Measurements from ENCODE around the gene DPP9.
A peak's percentile ranks its signal among the peaks of the same experiment; 100 is the strongest.

Gene DPP9

DNA sequence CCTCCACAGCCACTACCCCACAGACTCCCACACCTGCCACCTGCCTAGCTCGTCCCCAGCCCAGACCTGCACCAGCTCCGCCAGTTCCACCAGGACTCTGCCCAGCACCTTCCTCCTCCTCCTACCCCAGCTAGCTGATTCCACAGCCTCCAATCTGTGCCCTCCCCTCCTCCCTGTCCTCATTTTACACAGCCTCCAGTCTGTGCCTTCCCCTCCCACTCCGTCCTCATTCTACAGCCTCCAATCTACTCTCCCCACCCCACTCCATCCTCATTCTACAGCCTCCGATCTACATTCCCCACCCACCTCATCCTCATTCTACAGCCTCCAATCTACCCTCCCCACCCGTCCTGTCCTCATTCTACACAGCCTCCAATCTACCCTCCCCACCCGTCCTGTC is 60.8 kb downstream of the DPP9 start:
- TF ChIP-seq, protein P1, sequence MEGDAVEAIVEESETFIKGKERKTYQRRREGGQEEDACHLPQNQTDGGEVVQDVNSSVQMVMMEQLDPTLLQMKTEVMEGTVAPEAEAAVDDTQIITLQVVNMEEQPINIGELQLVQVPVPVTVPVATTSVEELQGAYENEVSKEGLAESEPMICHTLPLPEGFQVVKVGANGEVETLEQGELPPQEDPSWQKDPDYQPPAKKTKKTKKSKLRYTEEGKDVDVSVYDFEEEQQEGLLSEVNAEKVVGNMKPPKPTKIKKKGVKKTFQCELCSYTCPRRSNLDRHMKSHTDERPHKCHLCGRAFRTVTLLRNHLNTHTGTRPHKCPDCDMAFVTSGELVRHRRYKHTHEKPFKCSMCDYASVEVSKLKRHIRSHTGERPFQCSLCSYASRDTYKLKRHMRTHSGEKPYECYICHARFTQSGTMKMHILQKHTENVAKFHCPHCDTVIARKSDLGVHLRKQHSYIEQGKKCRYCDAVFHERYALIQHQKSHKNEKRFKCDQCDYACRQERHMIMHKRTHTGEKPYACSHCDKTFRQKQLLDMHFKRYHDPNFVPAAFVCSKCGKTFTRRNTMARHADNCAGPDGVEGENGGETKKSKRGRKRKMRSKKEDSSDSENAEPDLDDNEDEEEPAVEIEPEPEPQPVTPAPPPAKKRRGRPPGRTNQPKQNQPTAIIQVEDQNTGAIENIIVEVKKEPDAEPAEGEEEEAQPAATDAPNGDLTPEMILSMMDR (IDR thresholded peaks at IDR 0.05; ENCODE audit: borderline replicate concordance, control extremely low read depth, extremely low read depth, insufficient read depth, missing control alignments): no peak
- no peak for DNase-seq (ENCODE audit: low spot score)
- in situ Hi-C loops (cut with MboI; ENCODE audit: low sequenced_read_pairs, unreplicated experiment): no loop called here

DNA sequence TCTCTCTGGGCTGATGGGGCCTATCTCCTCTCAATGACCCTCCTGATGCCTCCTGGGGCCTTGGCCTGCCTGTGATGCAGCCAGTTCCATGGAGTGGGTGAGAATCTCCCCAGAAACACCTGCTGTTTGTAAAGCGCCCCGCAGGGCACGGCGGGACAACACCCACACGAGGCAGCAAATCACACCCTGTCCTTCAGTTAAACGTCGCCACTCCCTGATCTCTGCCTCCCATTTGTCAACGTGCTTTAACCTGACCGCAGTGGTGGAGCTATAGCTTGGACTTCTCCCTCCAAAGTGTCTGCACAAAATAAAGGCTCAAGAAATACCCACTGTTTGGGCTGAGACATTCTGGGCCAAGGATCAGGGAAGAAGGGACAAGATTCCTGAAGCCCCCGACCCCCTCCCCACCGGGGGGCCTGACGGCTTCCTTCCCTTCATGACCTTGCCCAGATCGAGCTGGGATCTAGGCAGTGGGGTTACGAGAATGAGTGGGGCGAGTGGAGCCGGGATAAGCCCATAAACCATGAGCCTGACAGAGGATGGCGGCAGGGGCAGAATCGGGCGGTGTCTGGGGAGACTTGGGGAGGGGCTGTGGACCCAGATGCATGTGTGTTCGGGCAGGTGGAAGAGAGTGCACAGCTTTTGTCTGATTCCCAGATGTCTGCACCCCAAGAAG is 61.5 kb downstream of the DPP9 start:
- TF ChIP-seq, protein P1 (IDR thresholded peaks at IDR 0.05; ENCODE audit: borderline replicate concordance, control extremely low read depth, extremely low read depth, insufficient read depth, missing control alignments): no peak
- in situ Hi-C loops (cut with MboI; ENCODE audit: low sequenced_read_pairs, unreplicated experiment): no loop called here

DNA sequence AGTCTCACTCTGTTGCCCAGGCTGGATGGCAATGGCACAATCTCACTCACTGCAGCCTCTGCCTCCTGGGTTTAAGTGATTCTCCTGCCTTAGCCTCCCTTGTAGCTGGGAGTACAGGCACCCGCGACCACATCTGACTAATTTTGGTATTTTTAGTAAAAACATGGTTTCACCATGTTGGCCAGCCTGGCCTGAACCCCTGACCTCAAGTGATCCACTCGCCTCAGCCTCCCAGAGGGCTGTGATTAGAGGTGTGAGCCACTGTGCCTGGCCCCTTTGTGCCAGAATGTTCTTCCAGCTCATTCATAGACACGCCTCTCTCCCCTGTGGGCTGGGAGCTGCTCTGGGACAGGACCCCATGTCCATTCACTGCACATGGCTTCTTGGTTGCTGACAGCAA is 62.6 kb downstream of the DPP9 start:
- TF ChIP-seq, protein P1 (IDR thresholded peaks at IDR 0.05; ENCODE audit: borderline replicate concordance, control extremely low read depth, extremely low read depth, insufficient read depth, missing control alignments): no peak
- no peak for DNase-seq (ENCODE audit: low spot score)
- in situ Hi-C loops (cut with MboI; ENCODE audit: low sequenced_read_pairs, unreplicated experiment): no loop called here

More for the DNA sequence above, 61.5 kb downstream of the DPP9 start:
- no peak for DNase-seq (ENCODE audit: low spot score)

DNA sequence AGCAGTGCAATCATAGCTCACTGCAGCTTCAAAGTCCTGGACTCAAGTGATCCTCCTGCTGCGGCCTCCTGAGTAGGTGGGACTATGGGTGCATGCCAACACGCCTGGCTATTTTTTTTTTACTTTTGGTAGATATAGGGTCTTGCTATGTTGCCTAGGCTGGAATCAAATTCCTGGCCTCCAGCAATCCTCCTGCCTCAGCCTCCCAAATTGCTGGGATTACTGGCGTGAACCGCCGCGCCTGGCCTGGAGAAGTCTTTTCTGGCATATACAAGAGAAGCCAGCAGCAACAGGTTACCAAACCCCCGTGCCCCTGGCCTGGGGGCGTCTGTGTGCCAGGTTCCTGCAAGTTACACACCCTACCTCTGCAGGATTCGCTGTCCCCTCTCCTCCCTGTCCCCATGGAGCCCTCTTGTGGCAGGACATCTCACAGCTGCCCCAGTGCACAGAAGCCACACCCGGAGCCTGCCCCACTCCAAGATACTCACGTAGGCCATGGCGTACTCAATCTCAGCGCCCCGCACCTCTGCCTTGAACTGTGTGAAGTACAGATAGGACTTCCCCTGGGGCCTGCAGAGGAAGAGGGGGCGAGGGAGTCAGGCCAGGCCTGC is 63.4 kb downstream of the DPP9 start:
- in situ Hi-C loops (cut with MboI; ENCODE audit: low sequenced_read_pairs, unreplicated experiment): no loop called here
- TF ChIP-seq, protein P1 (IDR thresholded peaks at IDR 0.05; ENCODE audit: borderline replicate concordance, control extremely low read depth, extremely low read depth, insufficient read depth, missing control alignments): peak; percentile 36

DNA sequence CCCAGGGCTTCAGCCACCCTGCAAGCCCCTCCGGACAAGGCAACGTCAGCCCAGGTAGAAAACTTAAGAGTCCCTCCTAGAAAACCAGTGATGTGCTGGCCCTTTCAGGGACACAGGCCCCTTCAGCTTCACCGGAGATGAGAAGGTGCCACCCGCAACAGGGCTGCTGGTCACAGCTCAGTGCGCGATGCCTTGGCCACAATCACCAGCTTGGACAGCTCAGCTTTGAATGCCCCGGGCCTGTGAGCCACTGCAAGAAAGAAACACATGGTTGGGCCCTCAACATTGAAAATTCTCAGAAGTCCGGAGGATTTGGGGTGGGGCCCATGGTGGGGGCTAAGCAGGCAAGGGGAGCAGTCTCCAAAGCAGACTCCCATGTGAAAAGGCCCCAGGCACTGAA is 65.8 kb downstream of the DPP9 start:
- DNase-seq (ENCODE audit: low spot score): no peak
- TF ChIP-seq, protein P1 (IDR thresholded peaks at IDR 0.05; ENCODE audit: borderline replicate concordance, control extremely low read depth, extremely low read depth, insufficient read depth, missing control alignments): no peak
- in situ Hi-C loops (cut with MboI; ENCODE audit: low sequenced_read_pairs, unreplicated experiment): no loop called here

More for the DNA sequence above, 63.4 kb downstream of the DPP9 start:
- peak; percentile 59 for DNase-seq (ENCODE audit: low spot score)

DNA sequence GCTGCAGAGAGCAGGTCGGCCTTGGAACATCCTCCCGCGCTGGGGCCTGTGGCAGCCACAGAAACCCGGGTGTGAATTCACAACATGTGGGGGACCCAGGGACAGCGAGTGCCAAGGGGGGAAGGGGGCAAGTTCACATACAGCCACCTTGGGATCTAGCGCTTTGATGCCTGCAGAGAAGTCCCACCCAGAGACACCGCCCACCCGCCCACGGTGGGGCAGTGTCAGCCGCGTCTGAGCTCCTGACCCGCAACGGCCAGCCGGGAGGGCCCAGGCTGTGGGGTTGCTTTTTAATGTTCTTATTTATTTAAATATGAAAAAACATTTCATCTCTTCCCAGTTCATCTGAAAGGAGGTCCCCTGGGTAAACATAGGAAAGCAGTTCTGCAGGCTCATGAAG is 66.4 kb downstream of the DPP9 start:
- TF ChIP-seq, protein P1 (IDR thresholded peaks at IDR 0.05; ENCODE audit: borderline replicate concordance, control extremely low read depth, extremely low read depth, insufficient read depth, missing control alignments): no peak
- in situ Hi-C loops (cut with MboI; ENCODE audit: low sequenced_read_pairs, unreplicated experiment): no loop called here
- DNase-seq (ENCODE audit: low spot score): no peak

All from GM13976 (cell line).